Glutamatergic neuron (in vitro differentiated cells): ENCODE data around the gene PLTP. TPM values are rescaled to one million over a fixed set of nuclear protein-coding genes. Genes with fewer than 3 reads are reported as not detected.

Experiments
- DNase-seq: peaks from one replicate; pipeline ENCODE4 v3.0.0; 2022
- H3K27ac Mint-ChIP-seq: one replicate; pipeline ENCODE4 v1.8.0; 2020; ENCODE audit warnings: mild to moderate bottlenecking, mixed read lengths, inconsistent platforms; ENCODE audit not compliant: unreplicated experiment
- H3K27me3 Mint-ChIP-seq: one replicate; pipeline ENCODE4 v1.8.0; 2020; ENCODE audit warnings: mild to moderate bottlenecking, moderate library complexity, mixed read lengths, inconsistent platforms; ENCODE audit not compliant: unreplicated experiment
- H3K36me3 Mint-ChIP-seq: one replicate; pipeline ENCODE4 v1.8.0; 2020; ENCODE audit warnings: mild to moderate bottlenecking, mixed read lengths, inconsistent platforms; ENCODE audit not compliant: unreplicated experiment
- H3K4me1 Mint-ChIP-seq: one replicate; pipeline ENCODE4 v1.8.0; 2020; ENCODE audit warnings: mild to moderate bottlenecking, low read depth, mixed read lengths, inconsistent platforms; ENCODE audit not compliant: unreplicated experiment
- H3K4me3 Mint-ChIP-seq: one replicate; pipeline ENCODE4 v1.8.0; 2020; ENCODE audit warnings: mild to moderate bottlenecking, mixed read lengths, inconsistent platforms; ENCODE audit not compliant: unreplicated experiment
- H3K9me3 Mint-ChIP-seq: one replicate; pipeline ENCODE4 v1.8.0; 2020; ENCODE audit warnings: mild to moderate bottlenecking, moderate library complexity, mixed read lengths, inconsistent platforms; ENCODE audit not compliant: unreplicated experiment
- total RNA-seq: library from RNA; stranded (reverse); fragmentation: NEBNext Ultra II Directional; extraction: Animal tissue kit (Norgen Biotek cat#: 25700); gene quantifications from one replicate; pipeline ENCODE4 v1.2.1, GENCODE V29; 2021; ENCODE audit not compliant: unreplicated experiment
- TF ChIP-seq, protein P1 (sequence below): fragments of 200-600 bp; sonication (generic); IDR thresholded peaks from one replicate; pipeline ENCODE4 v1.5.0; 2021; ENCODE audit not compliant: partially characterized antibody, unreplicated experiment

Gene PLTP
- total RNA-seq, 1 donor from 2014 or later: 29.7 TPM

DNA sequence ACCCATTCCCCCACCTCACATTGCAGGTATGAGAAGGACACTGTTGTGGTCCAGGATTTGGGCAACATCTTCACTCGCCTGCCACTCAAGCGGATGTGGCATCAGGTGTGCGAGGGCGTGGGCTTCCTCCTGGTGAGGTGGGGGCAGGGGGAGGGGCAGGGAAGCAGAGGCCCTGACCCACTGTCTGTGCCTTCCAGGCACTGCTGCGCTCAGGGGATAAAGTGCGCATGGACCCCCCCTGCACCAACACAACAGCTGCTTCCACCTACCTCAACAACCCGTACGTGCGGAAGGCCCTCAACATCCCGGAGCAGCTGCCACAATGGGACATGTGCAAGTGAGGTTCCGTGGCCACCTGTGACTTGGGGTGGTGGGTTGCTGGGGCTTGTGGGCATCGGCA is 17.2 kb downstream of the PLTP start:
- no peak overlapping the region for H3K4me3 Mint-ChIP-seq
- no peaks in the 10 kb centered on the region for H3K36me3 Mint-ChIP-seq
- peaks cover 8% of the 10 kb centered on the region for H3K4me1 Mint-ChIP-seq
- H3K9me3 Mint-ChIP-seq: peaks cover 11% of the 10 kb centered on the region
- no peak for DNase-seq
- H3K27me3 Mint-ChIP-seq: peaks cover 17% of the 10 kb centered on the region
- TF ChIP-seq, protein P1, sequence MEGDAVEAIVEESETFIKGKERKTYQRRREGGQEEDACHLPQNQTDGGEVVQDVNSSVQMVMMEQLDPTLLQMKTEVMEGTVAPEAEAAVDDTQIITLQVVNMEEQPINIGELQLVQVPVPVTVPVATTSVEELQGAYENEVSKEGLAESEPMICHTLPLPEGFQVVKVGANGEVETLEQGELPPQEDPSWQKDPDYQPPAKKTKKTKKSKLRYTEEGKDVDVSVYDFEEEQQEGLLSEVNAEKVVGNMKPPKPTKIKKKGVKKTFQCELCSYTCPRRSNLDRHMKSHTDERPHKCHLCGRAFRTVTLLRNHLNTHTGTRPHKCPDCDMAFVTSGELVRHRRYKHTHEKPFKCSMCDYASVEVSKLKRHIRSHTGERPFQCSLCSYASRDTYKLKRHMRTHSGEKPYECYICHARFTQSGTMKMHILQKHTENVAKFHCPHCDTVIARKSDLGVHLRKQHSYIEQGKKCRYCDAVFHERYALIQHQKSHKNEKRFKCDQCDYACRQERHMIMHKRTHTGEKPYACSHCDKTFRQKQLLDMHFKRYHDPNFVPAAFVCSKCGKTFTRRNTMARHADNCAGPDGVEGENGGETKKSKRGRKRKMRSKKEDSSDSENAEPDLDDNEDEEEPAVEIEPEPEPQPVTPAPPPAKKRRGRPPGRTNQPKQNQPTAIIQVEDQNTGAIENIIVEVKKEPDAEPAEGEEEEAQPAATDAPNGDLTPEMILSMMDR: no peak
- H3K27ac Mint-ChIP-seq: no peak overlapping the region

DNA sequence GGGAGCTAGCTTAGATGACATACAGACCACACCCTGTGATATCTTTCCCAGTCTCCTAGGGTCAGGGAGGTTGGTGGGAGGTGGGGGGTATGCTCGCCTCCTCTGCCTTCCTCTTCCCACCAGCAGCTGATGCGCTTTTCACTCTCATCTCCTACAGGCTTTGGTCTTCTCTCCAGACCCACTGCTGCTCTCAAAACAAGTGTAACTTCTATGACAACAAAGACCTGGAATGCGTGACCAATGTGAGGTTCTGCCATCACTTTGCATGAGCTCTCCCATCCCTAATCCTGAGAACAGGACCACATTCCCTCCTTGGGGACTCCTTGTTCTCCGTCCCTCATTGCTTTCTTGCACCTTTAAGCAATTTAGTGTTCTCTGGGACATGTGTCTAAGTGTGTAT is 18.1 kb downstream of the PLTP start:
- H3K4me1 Mint-ChIP-seq: peaks cover 6% of the 10 kb centered on the region
- H3K36me3 Mint-ChIP-seq: no peaks in the 10 kb centered on the region
- peaks cover 11% of the 10 kb centered on the region for H3K9me3 Mint-ChIP-seq
- no peak overlapping the region for H3K27ac Mint-ChIP-seq
- no peak for DNase-seq
- peaks cover 14% of the 10 kb centered on the region for H3K27me3 Mint-ChIP-seq
- H3K4me3 Mint-ChIP-seq: peak overlapping the region; percentile 28
- TF ChIP-seq, protein P1: no peak

DNA sequence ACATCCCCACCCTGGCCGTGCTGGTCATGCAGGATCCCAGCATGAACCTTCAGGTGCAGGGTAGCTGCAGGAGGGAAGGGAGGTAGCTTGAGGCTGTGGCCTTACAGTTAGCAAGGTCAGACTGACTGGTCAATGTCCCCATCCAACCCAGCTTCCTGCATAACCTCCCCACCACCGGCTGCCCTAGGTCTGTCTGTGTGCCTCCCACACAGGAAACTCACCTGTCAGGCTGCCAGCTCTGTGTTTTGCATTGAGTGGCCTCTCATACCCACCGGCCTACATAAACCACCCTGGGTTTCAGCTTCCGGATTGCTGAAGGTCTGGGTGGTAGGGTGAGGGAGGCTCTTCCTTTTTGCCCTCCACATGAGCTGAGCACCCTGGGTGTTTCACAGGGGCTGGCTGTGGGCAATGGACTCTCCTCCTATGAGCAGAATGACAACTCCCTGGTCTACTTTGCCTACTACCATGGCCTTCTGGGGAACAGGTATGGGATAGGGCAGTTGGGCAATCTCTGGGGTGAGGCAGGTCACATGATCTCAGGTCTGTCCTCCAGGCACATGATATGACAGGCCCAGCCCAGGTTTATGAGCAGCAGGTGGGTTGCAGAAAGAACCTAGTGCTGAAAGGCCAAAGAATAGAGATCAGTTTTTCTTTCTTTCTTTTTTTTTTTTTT is 19.0 kb downstream of the PLTP start:
- Mint-ChIP-seq H3K27ac (no peak overlapping the region), H3K4me1 (peaks cover 6% of the 10 kb centered on the region), H3K36me3 (no peaks in the 10 kb centered on the region), H3K4me3 (peak overlapping the region; percentile 78), H3K9me3 (peaks cover 11% of the 10 kb centered on the region), H3K27me3 (peaks cover 13% of the 10 kb centered on the region)
- TF ChIP-seq, protein P1: no peak
- no peak for DNase-seq

DNA sequence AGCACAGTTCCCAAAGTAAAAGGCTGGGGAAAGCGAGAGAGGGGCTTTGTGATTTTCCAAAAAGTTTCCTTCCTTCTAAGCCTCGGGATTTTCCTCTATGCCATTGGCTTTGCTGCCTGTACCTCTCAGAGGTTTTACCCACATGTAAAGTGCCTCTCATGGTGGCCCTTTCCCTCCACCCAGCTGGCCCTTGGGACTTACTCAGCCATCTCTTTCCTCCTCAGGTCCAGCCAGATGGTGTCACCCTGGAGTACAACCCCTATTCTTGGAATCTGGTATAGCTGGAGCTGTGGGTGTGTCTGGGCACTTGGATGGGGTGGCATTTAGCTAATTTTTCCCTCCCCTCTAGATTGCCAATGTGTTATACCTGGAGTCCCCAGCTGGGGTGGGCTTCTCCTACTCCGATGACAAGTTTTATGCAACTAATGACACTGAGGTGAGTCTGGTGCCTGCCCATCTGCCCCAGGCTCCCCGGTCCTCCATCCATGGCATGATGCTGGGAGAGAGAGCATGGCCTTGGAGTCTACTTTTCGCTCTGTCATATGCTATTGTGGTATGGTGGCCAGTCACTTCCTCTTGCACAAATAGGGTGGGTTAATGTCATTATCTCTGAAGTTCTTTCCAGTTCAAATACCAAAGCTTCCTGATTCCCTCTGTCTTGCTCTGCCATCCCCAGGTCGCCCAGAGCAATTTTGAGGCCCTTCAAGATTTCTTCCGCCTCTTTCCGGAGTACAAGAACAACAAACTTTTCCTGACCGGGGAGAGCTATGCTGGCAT is 19.7 kb downstream of the PLTP start:
- no peak for DNase-seq
- Mint-ChIP-seq H3K4me1 (peaks cover 3% of the 10 kb centered on the region), H3K36me3 (no peaks in the 10 kb centered on the region), H3K27ac (no peak overlapping the region), H3K9me3 (peaks cover 11% of the 10 kb centered on the region), H3K27me3 (peaks cover 9% of the 10 kb centered on the region), H3K4me3 (peak overlapping the region; percentile 78)
- TF ChIP-seq, protein P1: no peak
